IPS-NIHi7 (cell line): ENCODE measurements around the gene MYLK.
"Not testable (repeated sequence)": the region's sequence is repeated elsewhere in the genome, so short reads cannot be mapped to it uniquely, and the experiment has no call there.

Source experiments
- DNase-seq: peaks from one replicate; pipeline ENCODE4 v3.0.0; 2012; ENCODE audit warnings: mixed read lengths; ENCODE audit errors: extremely low spot score

The MYLK gene

GRCh38 chr3:123884203-123884831 lies at the start of gene MYLK:
MYLK (minus strand) TSS chr3:123884332; CDS start chr3:123793841, 90,491 bp downstream.
- peak; percentile 95 for DNase-seq

DNA sequence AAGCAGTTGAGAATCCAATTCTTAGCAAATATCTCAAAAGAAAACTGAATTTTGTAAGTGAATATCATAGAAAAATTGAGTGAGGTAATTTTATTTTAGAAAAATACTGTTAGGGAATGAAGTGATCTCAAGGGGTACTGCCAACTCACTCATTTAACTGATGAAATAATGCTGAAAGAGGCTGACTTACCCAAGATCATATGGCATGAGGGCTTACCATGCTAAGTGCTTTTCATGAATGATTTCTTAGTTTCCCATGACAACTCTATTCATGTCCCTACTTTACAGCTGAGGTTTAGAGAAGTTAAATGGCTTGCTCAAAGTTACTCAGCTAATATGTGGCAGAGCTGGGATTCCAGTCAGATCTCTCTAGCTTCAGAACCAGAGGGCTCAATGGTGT lies 46.3 kb upstream of the MYLK start:
- no peak for DNase-seq

GRCh38 chr3:123929325-123929724 lies 45.2 kb upstream of the MYLK start:
- no peak for DNase-seq

- DNase-seq, result no peak
These were observed 42.3 kb upstream of the MYLK start for GRCh38 chr3:123926396-123926795.

DNA sequence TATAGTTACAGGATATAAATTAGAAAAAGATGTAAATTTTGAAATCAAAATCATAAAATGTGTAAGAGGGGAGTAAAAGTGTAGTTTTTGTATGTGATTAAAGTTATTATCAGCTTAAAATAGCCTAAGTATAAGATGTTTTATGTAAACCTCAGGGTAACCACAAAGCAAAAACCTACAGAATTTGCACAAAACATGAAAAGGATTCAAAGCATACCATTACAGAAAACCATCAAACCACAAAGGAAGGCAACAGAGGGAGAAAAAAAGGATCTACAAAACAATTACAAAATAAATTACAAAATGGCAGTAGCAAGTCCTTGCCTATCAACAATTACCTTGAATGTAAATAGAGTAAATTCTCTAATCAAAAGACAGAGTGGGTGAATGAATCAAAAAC lies 36.7 kb upstream of the MYLK start:
- DNase-seq, result no peak

GRCh38 chr3:123920383-123920782 lies 36.3 kb upstream of the MYLK start:
- DNase-seq, result no peak

- no peak for DNase-seq
These were observed 35.2 kb upstream of the MYLK start for GRCh38 chr3:123919353-123919752.

- no peak for DNase-seq
These were observed 30.7 kb upstream of the MYLK start for GRCh38 chr3:123914829-123915228.

GRCh38 chr3:123909785-123910184 lies 25.7 kb upstream of the MYLK start:
- no peak for DNase-seq

- DNase-seq, result no peak
These were observed 23.6 kb upstream of the MYLK start for GRCh38 chr3:123907720-123908119.

DNA sequence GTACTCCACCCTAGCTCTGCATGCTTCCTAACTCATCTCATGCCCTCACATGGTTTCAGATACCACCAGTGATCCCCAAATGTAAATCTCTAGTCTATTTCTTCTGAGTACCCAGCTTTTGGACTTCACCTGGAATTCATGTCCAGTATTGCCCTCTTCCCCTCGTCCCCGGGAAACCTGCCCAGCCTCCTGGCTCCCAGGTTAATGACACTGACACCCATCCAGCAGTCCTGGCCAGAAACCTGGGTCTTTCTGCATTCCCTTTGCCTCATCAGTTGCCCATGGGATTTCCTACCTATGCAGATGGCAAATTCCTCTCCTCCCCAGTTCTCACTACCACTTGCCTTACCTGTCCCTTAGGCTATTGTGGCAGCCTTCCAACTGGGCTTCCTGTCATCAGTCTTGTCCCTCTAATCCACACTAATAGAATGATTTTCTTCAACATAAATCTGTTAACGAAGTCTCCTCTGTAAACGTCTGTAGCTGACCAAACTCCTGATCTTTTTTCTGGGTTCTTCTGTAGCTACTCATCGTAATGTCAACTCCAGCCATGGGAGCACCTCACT lies 15.3 kb upstream of the MYLK start:
- DNase-seq, result no peak

DNA sequence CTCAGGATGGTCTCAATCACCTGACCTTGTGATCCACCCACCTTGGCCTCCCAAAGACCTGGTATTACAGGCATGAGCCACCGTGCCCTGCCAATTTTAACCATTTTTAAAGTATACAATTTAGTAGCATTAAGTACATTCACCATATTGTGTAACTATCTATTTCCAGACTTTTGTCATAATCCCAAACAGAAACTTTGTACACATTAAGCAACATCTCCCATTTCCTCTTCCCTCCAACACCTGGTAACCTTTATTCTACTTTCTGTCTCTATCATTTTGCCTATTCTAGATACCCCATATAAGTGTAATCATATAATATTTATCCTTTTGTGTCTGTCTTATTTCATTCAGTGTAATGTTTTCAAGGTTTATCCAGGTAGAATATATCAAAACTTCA lies 8.9 kb upstream of the MYLK start:
- no peak for DNase-seq

- DNase-seq, result no peak
These were observed 8.1 kb upstream of the MYLK start for GRCh38 chr3:123892195-123892594.

DNA sequence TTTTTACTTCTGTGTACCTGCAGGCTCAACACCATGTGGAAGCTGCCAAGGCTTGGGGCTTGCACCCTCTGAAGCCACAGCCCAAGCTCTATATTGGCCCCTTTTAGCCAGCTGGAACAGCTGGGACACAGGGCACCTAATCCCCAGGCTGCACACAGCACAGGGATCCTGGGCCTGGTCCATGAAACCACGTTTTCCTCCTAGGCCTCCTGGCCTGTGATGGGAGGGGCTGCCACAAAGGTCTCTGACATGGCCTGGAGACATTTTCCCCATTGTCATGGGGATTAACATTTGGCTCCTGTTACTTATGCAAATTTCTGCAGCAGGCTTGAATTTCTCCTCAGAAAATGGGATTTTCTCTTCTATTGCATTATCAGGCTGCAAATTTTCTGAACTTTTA lies 6.9 kb upstream of the MYLK start:
- not testable (repeated sequence) for DNase-seq

DNA sequence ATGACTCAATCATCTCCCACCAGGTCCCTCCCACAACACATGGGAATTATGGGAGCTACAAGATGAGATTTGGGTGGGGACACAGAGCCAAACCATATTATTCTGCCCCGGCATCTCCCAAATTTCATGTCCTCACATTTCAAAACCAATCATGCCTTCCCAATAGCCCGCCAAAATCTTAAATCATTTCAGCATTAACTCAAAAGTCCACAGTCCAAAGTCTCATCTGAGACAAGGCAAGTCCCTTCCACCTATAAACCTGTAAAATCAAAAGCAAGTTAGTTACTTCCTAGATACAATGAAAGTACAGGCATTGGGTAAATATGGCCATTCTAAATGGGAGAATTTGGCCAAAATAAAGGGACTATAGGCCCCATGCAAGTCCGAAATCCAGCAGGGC lies 6.0 kb upstream of the MYLK start:
- DNase-seq, result not testable (repeated sequence)

- no peak for DNase-seq
These were observed 861 bp upstream of the MYLK start for GRCh38 chr3:123884993-123885392.

DNA sequence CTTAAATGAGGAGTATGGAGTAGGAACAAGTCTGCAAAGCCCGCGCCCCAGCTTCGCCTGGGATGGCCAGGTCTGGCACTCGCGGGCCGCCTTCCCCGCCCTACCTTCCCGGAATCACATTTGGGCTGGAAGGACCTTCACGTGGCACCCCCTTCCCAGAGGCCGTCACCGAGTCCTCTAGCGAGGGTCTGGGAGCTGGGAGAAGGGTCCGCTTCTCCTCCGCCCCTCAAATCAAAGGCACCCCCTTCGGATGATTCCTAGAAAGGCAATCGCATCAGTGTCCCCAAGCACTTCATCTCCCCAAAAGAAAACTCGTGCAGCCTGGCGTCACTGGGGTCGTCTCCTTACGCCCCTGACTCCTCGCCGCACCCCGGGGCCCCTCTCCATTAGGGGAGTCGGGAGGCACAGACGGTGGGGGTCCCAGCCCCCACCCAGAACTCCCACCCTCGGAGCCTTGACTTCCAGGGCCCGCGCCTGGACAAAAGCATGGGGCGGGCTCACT lies 380 bp downstream of the MYLK start:
- DNase-seq, result peak; percentile 51

DNA sequence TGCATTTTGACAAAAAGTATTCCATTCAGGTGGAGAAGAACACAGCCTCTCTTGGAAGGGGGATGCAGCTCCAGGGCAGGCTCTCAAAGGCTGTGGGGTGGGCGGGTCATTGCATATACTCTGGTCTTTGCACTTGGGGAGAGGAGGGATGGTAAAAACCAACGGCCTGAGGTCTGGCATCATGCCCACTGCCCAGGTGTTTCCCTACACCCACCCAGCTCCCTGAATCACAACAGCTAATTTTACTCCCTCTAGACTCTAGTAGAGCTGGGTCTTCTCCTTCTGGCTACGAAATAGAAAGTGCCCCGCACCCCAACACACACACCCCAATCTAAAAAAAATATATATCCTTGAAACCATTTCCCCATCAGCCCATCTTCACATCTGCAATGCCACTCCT lies 1.0 kb downstream of the MYLK start:
- no peak for DNase-seq

DNA sequence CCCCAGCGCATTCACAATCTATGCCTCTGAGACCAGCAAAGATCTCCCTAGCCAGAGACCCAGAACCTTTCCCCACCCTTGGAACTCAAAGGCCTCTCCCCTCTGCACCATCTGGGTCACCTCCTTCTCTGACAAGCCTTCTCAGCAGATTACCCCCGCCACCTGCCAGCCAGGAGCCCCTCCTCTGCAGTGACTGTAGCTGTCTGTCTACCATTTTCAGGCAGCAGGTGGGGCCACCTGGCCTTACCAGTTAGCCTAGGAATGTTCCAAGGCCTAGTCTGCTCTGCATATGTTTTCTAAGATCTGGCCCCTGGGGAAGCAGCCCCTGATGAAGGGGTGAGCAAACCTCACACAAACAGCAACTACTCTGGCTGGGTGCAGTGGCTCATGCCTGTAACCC lies 2.4 kb downstream of the MYLK start:
- DNase-seq, result no peak

DNA sequence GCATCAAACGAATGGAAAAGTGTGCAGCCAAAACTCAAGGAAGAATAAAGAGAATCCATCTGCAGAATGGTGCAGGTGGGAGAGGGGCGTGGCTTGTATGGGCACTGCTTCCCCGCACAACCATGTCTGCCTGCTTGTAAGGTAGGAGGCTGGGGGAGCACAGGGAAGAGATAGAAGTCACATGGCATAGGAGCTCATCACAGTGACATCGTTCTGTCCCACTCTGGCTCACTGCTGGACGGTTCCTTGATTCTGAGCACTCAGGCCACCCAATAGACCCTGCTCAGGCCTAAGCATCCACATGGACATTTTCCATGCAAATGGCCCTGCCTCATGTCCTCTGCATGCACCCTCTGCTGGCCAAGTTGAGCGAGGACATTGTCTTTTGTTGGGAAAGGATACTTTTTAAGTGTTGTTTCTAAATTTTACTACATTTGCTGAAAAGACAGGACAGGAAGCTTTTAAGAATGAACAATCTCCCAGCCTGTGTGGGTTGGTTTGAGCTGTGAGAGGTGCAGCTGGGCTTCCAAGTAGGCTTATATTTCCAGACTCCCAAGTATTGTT lies 3.1 kb downstream of the MYLK start:
- DNase-seq, result peak; percentile 48

GRCh38 chr3:123878807-123879206 lies 5.3 kb downstream of the MYLK start:
- DNase-seq, result no peak

GRCh38 chr3:123877965-123878364 lies 6.2 kb downstream of the MYLK start:
- no peak for DNase-seq

- no peak for DNase-seq
These were observed 6.7 kb downstream of the MYLK start for GRCh38 chr3:123877466-123877865.
